Fibroblast of lung (primary cell): ENCODE results near the gene TANC1.

Experiments
- EZH2 ChIP-seq: IDR thresholded peaks from 2 replicates; pipeline ENCODE4 v1.5.1; 2012; ENCODE audit warnings: low read length, control low read depth, mild to moderate bottlenecking; ENCODE audit errors: missing control alignments
- TF ChIP-seq, protein P1 (sequence below), 2 donors: IDR thresholded peaks in 1 of 2; conservative IDR thresholded peaks in 1 of 2; 1 replicate in 1 of 2; 2 replicates in 1 of 2; pipeline ENCODE4 v1.5.1; 2011 to 2012; ENCODE audit warnings: low read length in 2 of 2, control low read depth in 1 of 2, inconsistent platforms in 1 of 2, low read depth in 1 of 2, mild to moderate bottlenecking in 1 of 2

DNA sequence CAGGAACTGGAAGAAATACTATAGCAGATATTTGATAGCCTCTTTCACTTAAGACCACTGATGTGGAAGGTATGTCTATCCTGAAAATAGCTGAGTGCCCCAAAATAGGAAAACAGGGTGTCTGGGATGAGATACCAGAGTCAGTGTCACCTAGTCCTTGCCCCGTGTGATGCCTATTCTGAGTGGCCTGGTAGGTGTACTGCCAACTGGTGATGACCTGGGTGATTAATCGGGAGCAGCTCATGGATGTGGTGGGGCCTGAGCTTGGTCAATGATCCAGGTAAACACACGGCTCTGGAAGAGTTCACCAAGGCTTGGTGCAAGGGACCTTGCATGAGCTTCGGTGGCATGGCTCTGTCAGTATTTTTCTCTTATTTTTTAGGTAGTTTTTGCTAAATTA lies 95.2 kb downstream of the TANC1 start:
- no peak for TF ChIP-seq EZH2
- TF ChIP-seq, protein P1, sequence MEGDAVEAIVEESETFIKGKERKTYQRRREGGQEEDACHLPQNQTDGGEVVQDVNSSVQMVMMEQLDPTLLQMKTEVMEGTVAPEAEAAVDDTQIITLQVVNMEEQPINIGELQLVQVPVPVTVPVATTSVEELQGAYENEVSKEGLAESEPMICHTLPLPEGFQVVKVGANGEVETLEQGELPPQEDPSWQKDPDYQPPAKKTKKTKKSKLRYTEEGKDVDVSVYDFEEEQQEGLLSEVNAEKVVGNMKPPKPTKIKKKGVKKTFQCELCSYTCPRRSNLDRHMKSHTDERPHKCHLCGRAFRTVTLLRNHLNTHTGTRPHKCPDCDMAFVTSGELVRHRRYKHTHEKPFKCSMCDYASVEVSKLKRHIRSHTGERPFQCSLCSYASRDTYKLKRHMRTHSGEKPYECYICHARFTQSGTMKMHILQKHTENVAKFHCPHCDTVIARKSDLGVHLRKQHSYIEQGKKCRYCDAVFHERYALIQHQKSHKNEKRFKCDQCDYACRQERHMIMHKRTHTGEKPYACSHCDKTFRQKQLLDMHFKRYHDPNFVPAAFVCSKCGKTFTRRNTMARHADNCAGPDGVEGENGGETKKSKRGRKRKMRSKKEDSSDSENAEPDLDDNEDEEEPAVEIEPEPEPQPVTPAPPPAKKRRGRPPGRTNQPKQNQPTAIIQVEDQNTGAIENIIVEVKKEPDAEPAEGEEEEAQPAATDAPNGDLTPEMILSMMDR (conservative IDR thresholded peaks at IDR 0.05 in 1 of 2, IDR thresholded peaks at IDR 0.05 in 1 of 2; ENCODE audit: low read depth in 1 of 2, low read length in 2 of 2) = no peak
